Measurements from ENCODE around the gene SERPINB8. TPM values are rescaled to one million over a fixed set of nuclear protein-coding genes. Genes with fewer than 3 reads are reported as not detected.

SERPINB8 gene
- total RNA-seq, 1 donor from 2014 or later: 7.4 TPM

DNA sequence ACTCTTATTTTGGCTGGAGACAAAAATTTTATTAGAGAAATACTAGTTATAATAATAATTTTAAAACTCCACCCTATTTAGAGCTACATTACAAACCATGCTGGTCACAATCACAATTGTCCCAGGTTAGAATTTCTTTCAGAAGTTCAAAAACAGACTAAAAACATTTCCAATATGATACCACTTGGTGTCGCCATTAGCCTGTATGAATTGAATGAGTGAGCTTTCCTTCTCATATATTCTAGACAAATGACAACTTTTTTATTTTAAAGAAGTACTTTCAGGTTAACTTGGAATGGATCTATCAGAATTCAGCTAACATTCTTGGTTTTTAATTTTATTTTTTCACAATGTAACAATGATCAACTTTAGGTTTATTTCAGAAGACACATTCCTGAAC lies 48.0 kb downstream of the SERPINB8 start:
- no peaks in the 10 kb centered on the region for H3K9me3 Mint-ChIP-seq
- DNase-seq (ENCODE audit: extremely low spot score, unreplicated experiment): no peak
- H3K27ac Mint-ChIP-seq: no peak overlapping the region
- TF ChIP-seq, protein P1, sequence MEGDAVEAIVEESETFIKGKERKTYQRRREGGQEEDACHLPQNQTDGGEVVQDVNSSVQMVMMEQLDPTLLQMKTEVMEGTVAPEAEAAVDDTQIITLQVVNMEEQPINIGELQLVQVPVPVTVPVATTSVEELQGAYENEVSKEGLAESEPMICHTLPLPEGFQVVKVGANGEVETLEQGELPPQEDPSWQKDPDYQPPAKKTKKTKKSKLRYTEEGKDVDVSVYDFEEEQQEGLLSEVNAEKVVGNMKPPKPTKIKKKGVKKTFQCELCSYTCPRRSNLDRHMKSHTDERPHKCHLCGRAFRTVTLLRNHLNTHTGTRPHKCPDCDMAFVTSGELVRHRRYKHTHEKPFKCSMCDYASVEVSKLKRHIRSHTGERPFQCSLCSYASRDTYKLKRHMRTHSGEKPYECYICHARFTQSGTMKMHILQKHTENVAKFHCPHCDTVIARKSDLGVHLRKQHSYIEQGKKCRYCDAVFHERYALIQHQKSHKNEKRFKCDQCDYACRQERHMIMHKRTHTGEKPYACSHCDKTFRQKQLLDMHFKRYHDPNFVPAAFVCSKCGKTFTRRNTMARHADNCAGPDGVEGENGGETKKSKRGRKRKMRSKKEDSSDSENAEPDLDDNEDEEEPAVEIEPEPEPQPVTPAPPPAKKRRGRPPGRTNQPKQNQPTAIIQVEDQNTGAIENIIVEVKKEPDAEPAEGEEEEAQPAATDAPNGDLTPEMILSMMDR (conservative IDR thresholded peaks at IDR 0.05): peak; percentile 82
- no peaks in the 10 kb centered on the region for H3K4me1 Mint-ChIP-seq (ENCODE audit: unreplicated experiment)
- peaks cover 5% of the 10 kb centered on the region for H3K27me3 Mint-ChIP-seq
- no peaks in the 10 kb centered on the region for H3K36me3 Mint-ChIP-seq
- no peak overlapping the region for H3K4me3 Mint-ChIP-seq

DNA sequence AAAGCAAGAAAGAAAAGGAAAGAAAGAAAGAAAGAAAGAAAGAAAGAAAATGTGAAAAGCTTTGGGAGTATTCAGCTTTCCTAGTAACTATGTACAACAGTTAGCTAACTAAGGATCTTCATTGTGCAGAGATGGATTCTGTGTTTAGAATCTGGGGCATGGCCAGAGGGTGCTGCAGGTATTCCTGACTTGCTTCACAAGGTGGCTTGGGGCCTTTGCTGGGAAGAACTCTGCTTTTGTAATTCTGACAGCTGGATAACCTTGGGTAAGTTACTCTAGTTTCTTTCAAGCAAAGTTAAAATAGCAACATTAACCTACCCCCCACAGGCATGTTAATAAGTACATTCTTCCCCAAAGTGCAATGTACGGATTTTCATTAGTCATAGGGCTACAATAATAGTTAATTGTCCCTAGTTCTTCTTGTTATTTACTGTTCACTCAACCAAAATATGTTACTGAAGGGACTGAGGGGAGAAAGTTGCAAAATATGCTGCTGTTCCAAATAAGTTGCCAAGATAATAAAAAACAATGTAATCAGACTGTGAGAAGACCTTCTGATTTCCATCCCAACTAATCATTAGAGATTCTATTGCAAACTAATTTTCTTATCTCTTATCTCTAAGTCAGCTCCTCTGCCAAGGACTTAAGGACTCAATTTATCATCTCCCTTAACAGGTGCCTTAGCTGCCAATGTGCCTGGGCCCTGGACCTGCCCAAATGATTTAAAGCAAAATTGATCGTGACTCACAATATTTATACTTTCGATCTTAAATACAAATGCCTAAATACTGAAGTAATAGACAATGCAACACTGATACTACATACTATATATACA lies 50.3 kb downstream of the SERPINB8 start:
- Mint-ChIP-seq H3K27me3 (no peaks in the 10 kb centered on the region), H3K27ac (no peak overlapping the region), H3K36me3 (no peaks in the 10 kb centered on the region), H3K9me3 (no peaks in the 10 kb centered on the region), H3K4me1 (ENCODE audit: unreplicated experiment) (no peaks in the 10 kb centered on the region), H3K4me3 (no peak overlapping the region)
- DNase-seq (ENCODE audit: extremely low spot score, unreplicated experiment): no peak
- TF ChIP-seq, protein P1 (conservative IDR thresholded peaks at IDR 0.05): no peak

DNA sequence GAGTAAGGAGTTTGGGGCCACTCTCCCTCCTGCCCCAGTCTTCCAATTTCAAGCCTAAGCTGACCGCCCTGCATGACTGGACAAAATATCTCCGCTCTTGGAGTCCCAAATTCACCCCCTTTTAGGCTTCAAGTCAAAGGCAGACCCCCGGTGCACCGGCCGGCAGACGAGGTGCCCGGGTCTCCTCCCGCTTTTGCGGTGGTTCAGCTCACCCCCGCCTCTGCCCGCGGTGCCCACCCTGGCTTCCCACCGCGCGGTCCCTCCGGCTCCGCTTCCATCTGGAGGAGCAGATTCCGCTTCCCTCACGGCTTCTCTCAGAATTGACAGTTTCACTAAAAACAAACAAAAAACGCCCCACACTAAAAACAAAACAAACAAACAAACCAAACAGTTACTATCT lies 56.5 kb downstream of the SERPINB8 start:
- H3K4me3 Mint-ChIP-seq: no peak overlapping the region
- TF ChIP-seq, protein P1 (conservative IDR thresholded peaks at IDR 0.05): no peak
- no peaks in the 10 kb centered on the region for H3K36me3 Mint-ChIP-seq
- H3K9me3 Mint-ChIP-seq: no peaks in the 10 kb centered on the region
- H3K27ac Mint-ChIP-seq: no peak overlapping the region
- peaks cover 5% of the 10 kb centered on the region for H3K27me3 Mint-ChIP-seq
- no peak for DNase-seq (ENCODE audit: extremely low spot score, unreplicated experiment)
- H3K4me1 Mint-ChIP-seq (ENCODE audit: unreplicated experiment): no peaks in the 10 kb centered on the region

DNA sequence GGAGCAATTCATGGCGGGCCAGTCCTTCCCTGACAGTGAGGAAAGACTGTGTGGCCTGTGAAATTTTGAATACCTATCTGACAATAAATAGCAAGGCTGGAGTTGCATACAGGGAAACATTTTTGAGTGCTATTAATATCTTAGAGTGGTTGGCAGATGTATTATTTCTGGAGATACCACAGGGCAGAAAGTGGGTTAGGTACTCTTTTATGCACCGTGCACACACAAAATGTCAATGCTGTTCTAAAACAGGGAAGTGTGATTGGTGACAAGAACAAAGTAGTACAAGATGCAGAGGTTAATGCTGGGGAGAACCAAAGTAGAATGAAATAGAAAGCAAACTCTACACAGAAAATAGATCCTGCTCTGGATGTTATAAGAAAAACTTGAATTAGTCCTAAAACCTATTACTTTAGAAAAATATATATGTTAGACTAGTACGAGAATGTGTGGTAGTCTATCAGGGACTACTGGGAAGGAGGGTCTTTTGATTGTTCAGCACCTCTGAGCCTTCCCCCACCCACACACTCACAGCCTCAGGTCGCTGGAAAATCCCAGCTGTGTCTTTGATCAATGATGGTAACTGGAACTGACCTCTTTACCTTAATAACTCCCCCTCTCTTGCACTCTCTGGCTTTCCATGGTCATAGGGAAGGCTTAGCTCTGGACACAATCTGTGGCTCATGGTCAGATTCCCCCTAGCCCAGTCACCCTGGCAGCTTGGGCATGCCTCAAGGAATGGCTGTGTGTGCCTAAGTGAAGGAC lies 58.2 kb downstream of the SERPINB8 start:
- no peaks in the 10 kb centered on the region for H3K9me3 Mint-ChIP-seq
- no peak for DNase-seq (ENCODE audit: extremely low spot score, unreplicated experiment)
- no peak overlapping the region for H3K27ac Mint-ChIP-seq
- peaks cover 8% of the 10 kb centered on the region for H3K27me3 Mint-ChIP-seq
- no peak overlapping the region for H3K4me3 Mint-ChIP-seq
- TF ChIP-seq, protein P1 (conservative IDR thresholded peaks at IDR 0.05): no peak
- no peaks in the 10 kb centered on the region for H3K4me1 Mint-ChIP-seq (ENCODE audit: unreplicated experiment)
- no peaks in the 10 kb centered on the region for H3K36me3 Mint-ChIP-seq

DNA sequence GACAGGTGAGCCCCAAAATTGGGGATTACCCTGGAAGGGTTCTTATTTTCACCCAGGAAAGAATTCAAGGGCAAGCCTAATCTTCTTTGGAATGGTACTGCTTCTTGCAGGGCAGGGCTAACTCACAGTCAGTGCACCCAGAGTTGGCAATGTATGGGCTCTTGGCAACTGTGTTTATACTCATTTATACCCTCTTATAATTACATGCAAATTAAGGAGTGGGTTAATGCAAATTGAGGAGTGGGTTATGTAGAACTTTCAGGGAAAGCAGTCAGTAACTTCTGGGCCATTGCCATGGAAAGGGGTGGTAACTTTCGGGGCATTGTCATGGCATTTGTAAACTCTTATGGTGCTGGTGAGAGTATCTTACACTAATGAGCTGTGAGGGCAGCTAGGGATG lies 59.2 kb downstream of the SERPINB8 start:
- H3K27me3 Mint-ChIP-seq: peaks cover 8% of the 10 kb centered on the region
- no peak for DNase-seq (ENCODE audit: extremely low spot score, unreplicated experiment)
- H3K9me3 Mint-ChIP-seq: no peaks in the 10 kb centered on the region
- TF ChIP-seq, protein P1 (conservative IDR thresholded peaks at IDR 0.05): no peak
- H3K4me3 Mint-ChIP-seq: no peak overlapping the region
- no peaks in the 10 kb centered on the region for H3K36me3 Mint-ChIP-seq
- no peak overlapping the region for H3K27ac Mint-ChIP-seq
- no peaks in the 10 kb centered on the region for H3K4me1 Mint-ChIP-seq (ENCODE audit: unreplicated experiment)
